HG02938 (cell line): ENCODE results near the gene TNFRSF1B.

Experiments
- ATAC-seq: cut with Tn5 transposase; IDR thresholded peaks from one replicate; pipeline ENCODE4 v1.9.1; 2021; ENCODE audit warnings: mild to moderate bottlenecking, moderate library complexity; ENCODE audit not compliant: unreplicated experiment

The TNFRSF1B gene

DNA sequence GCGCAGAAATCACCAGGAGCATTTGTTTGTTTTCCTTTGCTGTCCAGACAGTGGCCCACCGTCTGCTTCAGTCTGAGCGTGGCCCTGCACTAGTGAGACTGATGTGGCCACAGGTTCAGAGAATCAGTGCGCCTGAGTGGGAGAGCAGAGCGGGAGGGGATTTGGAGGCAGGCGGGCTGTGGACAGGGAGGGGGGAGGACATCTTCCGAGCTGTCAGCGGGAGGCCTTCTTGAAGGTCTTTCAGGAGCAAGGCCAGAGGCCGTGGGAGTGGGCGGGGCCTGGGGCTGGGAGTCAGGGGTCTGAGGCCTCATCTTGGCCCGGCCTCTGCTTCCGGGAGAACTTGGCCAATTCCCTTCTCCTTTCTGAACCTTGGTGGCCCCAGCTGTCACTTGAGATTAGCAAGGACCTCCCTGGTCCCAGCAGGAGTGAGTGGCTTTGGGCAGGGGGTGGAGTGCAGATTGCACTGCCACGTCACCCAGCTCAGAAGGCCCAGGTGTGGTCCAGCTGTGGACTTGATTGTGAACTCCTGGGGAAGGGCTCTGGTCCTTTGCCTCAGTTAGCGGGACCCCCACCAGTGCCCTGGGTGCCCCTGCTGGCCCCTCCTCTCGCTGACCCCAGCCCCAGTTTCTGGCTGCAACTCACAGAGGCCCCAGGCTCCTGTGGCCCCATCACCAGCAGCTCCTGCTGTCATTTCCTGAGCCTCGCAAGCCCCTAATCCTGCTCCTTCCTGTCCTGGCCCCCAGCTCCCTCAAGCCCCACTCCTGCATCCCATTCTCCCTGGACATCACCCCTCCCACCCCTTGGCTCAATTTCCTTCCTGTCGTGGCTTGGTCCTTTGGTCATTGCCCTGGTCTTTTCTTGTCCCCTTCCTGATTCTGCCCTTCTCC is 8.4 kb downstream of the TNFRSF1B start:
- no peak for ATAC-seq

DNA sequence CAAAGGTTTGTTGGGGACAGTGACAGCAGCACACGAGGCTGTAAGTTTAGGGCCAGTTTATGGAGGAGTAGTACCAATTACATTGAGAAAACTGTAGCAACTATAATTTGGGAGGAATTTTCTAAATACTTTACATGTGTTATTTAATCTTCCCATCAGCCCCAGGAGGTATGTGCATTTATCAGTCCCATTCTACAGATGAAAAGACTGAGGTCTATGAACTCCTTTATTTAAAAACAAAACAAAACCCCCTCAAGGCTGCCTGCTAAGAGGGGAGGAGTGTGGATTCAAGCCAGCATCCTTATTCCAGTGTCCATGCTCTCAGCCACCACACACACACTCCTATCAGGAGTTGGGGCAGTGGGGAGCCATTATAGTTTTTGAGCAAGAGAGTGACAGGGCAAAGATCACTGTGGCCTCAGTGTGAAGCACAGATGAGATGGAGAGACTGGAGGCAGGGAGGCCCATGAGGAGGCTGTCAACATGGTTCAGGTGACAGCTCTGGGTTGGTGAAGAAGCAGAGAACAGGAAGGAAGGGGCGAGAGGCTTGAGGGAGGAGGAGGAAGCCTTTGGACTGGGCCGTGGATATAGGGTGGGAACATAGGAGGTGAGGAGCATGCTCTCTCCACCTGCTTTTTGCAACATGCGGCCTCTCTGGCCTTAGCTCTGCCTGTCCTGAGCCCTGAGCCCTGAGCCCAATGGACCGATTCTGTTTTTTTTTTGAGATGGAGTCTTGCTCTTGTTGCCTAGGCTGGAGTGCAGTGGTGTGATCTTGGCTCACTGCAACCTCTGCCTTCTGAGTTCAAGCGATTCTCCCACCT is 9.7 kb downstream of the TNFRSF1B start:
- no peak for ATAC-seq

- no peak for ATAC-seq
Observed at GRCh38 chr1:12177156-12177998, 10.6 kb downstream of the TNFRSF1B start.

DNA sequence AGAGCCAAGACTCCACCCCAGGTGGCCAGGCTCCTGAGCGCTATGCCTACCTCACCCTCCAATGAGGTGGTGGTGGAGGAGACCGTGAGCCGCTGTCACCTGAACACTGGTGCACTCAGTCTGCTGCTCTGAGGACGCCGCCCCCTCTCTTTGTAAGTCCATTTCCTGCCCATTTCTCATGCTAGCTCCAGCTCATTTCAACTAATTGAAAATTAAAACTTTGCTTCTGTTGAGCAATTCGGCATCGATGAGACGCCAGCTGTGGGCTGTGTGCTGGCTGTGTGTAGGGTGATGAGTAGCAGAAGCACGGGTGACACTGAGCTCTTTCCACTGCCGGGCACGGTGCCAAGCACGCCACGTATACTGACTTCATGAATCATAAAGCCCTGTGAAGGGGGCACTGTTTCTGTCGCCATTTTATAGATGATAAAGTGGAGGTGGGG is 11.2 kb downstream of the TNFRSF1B start:
- ATAC-seq = no peak

DNA sequence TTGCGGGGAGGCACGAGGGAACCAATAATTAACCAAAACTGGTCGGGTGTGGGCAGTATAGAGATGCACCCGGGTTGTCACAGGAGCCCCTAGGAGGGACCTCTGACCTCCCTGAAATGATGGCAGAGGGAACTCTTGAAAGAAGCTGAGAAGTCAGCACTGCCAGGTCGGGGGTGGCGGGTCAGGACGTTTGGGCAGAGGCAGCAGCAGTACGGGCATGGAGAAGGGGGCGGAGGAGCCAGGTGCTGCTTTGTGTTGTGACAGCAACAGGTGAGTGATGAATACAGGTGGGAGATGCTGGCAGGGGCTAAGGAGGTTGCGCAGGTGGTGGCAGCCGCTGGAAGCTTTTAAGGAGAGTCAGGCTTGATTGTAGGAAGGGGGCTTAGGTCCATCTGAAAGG is 11.7 kb downstream of the TNFRSF1B start:
- ATAC-seq = no peak

DNA sequence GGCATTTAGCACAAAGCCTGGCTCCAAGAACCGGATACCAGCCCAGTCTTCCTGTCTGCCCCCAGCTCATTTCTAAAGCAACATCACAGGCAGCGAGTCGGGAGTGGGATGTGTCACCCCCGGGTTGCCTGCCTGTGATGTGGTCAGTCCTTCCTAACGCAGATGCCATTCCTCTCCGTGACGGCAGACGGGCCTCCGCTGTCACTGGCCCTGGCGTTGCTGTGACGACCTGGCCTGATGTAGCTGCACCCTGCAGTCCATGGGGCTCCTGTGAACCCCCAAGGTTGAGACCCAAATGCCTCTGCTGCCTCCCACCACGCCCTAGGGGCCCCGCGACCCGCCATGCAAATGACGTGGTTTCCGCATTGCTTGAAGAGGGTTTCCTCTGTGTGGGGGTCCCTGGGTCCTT is 12.3 kb downstream of the TNFRSF1B start:
- ATAC-seq = no peak

DNA sequence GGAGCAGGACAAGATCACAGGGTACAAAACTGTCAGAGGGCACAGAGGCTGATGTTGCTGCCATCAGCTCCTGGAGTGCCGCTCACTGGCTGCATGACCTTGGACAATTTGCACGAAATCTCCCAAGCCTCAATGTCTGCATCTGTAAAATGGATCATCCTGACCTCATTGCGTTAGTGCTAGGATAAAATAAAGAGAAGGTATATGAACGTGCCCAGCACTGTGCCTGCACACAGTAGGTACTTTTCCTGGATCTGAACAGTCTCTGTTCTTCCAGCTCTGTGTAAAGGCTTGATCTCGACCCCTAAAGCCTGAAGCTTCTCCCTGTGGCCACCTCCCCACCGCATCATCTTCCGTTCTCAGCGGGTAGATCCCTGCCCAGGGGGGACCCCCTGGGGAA is 12.9 kb downstream of the TNFRSF1B start:
- ATAC-seq = no peak

DNA sequence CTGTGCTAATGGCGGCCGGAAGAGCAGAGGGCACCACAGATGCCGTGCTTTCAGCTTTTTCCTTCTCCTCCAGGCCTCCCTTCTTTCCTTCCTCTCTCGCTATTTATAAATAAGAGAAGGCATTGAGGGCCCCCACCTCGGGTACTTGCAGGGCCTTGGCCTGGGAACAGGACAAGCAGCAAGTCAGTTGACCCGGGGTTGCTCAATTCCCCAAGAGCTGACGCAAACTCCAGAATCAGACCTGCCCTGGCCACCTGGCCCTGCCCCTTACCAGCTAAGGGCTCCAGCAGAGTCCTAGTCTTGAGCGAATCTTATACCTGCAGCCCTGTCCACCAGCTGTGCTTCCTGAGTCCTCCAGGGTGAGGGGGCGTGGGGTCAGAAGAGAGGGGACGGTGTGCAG is 13.5 kb downstream of the TNFRSF1B start:
- ATAC-seq = no peak

DNA sequence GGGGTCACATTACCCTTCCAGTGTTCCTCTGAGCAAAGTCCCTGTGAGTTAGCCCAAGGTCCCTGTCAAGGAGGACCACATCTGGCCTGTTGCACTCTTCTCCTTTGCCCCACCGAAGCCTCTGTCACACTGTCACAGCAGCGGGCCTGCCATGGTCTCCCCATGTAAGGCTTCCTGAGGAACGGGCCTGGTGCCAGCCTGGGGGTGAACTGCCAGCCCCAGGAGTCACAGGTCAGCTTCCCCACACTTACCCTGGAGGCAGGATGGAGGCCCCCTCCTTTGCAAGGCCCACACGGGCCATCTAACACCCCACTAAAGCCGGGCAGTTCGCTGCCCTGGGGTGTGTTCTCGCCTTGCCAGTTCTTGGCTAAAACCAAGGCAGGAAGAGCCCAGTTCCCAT is 14.1 kb downstream of the TNFRSF1B start:
- ATAC-seq = no peak

- ATAC-seq = no peak
Observed at GRCh38 chr1:12181568-12181967, 14.8 kb downstream of the TNFRSF1B start.

- ATAC-seq = no peak
Observed at GRCh38 chr1:12182410-12182984, 15.7 kb downstream of the TNFRSF1B start.

DNA sequence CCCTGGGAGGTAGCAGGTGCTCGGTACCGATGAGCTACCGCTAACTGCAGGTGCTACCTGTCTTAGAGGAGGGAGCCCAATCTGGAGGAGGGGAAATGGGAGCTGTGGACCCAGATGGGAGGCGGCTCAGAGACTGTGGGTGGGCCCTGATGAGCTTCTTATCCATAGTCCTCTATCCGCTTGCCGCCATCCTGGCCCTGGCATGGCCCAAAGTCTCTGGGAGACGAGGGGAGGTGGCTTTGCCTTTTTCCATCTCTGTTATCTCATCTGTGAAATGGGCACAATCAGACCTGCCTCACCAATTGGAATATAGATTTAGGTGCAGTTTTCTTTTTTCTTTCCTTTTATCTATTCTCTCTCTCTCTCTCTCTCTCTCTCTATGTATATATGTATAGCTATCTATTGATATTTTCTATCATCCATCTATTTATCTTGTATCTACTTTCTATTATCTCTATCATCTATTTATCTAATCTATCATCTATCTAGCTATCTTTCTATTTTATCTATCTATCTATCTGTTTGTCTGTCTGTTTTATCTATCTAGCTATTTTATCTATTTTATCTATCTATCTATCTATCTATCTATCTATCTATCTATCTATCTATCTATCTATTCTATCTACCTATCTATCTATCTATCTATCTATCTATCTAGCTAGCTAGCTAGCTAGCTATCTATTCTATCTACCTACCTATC is 16.5 kb downstream of the TNFRSF1B start:
- no peak for ATAC-seq

DNA sequence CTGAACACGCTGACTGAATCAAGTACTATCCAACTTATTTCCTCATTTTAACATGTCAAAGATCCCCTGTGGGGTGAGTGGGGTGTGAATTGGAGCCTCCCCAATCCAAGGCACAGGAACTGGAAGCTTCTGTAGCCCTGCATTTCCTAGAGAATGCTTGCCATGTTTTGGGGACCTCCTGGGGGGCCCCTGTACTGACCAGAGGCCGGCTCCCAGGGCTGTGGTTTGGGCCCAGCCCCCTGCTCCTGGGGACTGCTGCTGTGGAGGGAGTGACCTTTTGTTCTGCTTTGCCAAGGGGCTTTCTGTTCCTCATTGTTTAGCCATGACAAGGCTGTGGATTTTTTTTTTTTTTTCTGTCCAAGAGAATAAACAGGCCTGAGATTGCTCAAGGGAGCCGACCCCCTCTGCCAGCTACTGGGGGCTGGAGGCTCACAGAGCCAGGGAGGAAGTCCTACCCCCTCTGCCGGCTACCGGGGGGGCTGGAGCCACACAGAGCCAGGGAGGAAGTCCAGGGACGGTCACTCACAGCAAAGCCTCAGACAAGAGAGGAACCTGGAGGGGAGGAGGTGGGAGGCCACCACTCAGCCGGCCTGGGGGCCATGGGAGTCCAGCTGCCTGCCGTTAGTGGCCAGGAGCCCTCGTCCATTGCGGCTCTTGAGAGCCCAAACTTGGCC is 17.4 kb downstream of the TNFRSF1B start:
- ATAC-seq = no peak

- ATAC-seq = no peak
Observed at GRCh38 chr1:12185036-12185917, 18.5 kb downstream of the TNFRSF1B start.

DNA sequence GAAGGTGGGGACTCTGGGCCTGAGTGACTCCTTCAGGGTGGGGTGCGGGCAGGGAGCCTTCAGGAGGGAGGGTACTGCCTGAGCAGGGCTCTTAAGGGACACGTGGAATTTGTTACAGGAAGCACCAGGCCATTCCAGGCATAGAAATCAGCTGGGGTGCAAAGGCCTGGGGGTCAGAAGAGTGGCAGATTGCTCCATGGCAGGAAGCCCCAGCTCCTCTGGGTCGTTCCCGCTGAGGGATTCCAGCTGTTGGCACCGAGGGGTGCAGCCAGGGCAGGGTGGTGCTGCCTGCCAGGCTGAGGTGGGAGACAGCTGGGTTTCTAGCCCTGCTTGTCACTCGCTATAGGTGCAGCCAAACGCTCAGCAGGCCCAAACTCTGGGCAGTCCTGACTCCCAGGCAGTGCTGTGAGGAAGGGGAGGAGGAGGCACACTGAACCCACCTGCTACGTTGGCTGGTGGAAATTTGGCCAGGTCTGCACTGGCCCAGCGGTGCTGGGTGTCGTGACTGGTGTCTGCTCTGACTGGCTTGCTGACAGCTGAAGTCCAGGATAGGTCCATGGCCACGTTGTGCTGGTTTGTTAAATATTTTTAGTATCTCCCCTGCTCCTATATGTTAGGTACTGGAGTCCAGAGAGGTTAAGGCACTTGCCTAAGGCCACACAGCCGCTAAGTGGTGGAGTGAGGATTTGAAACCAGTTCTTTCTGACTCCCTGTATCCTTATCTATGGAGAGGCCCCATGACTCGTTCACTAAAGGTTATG is 19.3 kb downstream of the TNFRSF1B start:
- ATAC-seq = no peak

DNA sequence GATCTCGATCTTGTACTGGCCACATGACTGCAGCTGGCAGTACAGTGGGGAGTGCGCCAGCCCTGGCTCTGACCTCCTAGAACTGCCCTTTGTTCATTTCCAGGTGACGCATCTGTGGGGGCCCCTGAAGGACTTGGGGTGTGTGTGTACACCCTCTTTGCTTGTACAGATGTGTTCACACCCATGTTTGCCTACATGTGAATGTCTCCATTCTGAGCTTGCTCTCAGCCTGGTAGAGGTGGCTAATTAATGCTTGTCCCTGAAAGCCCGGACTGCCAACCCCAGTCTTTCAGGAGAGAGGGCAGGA is 19.8 kb downstream of the TNFRSF1B start:
- ATAC-seq = no peak

GRCh38 chr1:12188115-12188514 is 21.3 kb downstream of the TNFRSF1B start:
- ATAC-seq = no peak
